Lower leg skin (tissue), 4 donors: Measurements from ENCODE around the gene ZDHHC23. TPM values are rescaled to one million over a fixed set of nuclear protein-coding genes. Genes with fewer than 3 reads are reported as not detected.

Source experiments
- DNase-seq, 2 donors: peaks; one replicate each; pipeline ENCODE4 v3.0.0-alpha.2; 2019; ENCODE audit warnings: low spot score in 2 of 2
- H3K4me3 ChIP-seq: fragments of 200-600 bp; sonication (generic); 2 replicates; pipeline ENCODE4 v1.5.1; 2017; ENCODE audit warnings: mild to moderate bottlenecking, low read depth; ENCODE audit not compliant: poor library complexity, severe bottlenecking
- CTCF ChIP-seq, 3 donors: fragments of 450-650 bp; IDR thresholded peaks; one replicate each; pipeline ENCODE4 v1.5.1; 2016; ENCODE audit warnings: antibody characterized with exemption in 3 of 3, mild to moderate bottlenecking in 3 of 3, moderate library complexity in 2 of 3
- POLR2A ChIP-seq, 2 donors: fragments of 450-650 bp; IDR thresholded peaks; one replicate each; pipeline ENCODE4 v1.6.1; 2016 to 2017; ENCODE audit warnings: antibody characterized with exemption in 2 of 2, mild to moderate bottlenecking in 1 of 2, moderate library complexity in 1 of 2
- WGBS, 2 donors: methylation state at CpG; one replicate each; pipeline ENCODE4 v1.1.5; 2018; 5-methylcytosine and 5-hydroxymethylcytosine counted together
- intact Hi-C: fragments of 100-400 bp; cut with DNase I; formaldehyde crosslinking; loops from one replicate; pipeline ENCODE4 v1.15.0; 2023; ENCODE audit warnings: low total_unique reads
- total RNA-seq, 4 donors: library from RNA; depleted of rRNA; stranded (reverse); fragments of >200 nt; gene quantifications; one replicate each; pipeline ENCODE4 v1.1.0, GENCODE V29; 2016

The ZDHHC23 gene
- 10 to 100 TPM in 3 of 4 donors, 1 to 10 TPM in 1; 5.8 to 16.5 (median 13.7) TPM for total RNA-seq

GRCh38 chr3:113947372-113948014 is at the start of gene ZDHHC23:
ZDHHC23 (plus strand) TSS chr3:113948013; CDS start chr3:113948803, 790 bp downstream.
- DNase-seq = peak; percentile 37 to 91
- intact Hi-C loops = no loop called here
- 1 to 2% methylated on average over 23 to 51 of the region's 80 CpGs for WGBS, 2 donors
- TF ChIP-seq CTCF (IDR thresholded peaks at IDR 0.05) = no peak
- no peak for TF ChIP-seq POLR2A (IDR thresholded peaks at IDR 0.05)
- H3K4me3 ChIP-seq = peak within 1 kb of the TSS; percentile 56

GRCh38 chr3:113898892-113899291 is 48.9 kb upstream of the ZDHHC23 start:
- TF ChIP-seq CTCF (IDR thresholded peaks at IDR 0.05) (no peak), POLR2A (IDR thresholded peaks at IDR 0.05) (no peak)
- intact Hi-C loops = no loop called here
- no peak overlapping the region for H3K4me3 ChIP-seq
- no peak for DNase-seq
- WGBS, 2 donors = 71 to 77% methylated on average over 2 of the region's 2 CpGs

DNA sequence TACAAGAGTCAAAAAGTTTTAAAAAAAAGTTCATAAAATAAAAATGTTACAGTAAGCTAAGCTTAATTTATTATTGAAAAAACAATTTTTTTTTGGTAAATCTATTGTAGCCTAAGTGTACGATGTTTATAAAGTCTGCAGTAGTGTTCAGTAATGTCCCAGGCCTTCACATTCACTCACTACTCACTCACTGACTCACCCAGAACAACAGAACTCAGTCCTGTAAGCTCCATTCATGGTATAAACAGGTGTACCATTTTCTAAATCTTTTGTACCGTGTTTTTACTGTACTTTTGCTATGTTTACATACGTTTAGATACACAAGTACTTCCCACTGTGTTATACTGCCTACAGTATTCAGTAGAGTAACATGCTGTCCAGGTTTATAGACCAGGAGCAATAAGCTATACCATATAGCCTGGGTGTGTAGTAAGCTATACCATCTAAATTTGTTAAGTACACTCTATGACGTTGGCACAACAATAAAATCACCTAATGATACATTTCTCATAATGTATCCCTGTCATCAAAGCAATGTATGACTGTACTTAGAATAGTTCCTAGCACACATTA is 41.2 kb upstream of the ZDHHC23 start:
- intact Hi-C loops = no loop called here
- no peak for DNase-seq
- no peak overlapping the region for H3K4me3 ChIP-seq
- 93 to 94% methylated on average over 4 of the region's 4 CpGs for WGBS, 2 donors
- TF ChIP-seq CTCF (IDR thresholded peaks at IDR 0.05) (no peak), POLR2A (IDR thresholded peaks at IDR 0.05) (no peak)

DNA sequence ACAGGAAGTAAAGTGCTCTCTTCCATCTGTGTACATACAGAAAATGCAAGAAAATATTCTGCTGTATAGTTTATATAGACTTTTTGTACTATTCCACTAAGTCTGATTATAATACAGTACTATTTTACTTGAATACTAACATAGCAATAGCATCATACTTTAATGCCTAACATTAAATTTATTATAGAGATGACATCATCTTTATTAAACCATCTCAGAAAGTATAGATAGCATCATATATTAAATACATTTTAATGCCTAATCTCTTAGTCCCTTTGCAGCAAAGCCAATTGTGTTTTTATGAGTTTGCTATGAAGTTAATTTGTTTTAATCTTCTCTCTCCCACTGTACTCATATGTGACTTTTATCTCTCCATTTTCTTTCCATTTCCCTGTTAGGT is 39.7 kb upstream of the ZDHHC23 start:
- no peak overlapping the region for H3K4me3 ChIP-seq
- intact Hi-C loops = no loop called here
- TF ChIP-seq POLR2A (IDR thresholded peaks at IDR 0.05) (no peak), CTCF (IDR thresholded peaks at IDR 0.05) (no peak)
- DNase-seq = no peak

DNA sequence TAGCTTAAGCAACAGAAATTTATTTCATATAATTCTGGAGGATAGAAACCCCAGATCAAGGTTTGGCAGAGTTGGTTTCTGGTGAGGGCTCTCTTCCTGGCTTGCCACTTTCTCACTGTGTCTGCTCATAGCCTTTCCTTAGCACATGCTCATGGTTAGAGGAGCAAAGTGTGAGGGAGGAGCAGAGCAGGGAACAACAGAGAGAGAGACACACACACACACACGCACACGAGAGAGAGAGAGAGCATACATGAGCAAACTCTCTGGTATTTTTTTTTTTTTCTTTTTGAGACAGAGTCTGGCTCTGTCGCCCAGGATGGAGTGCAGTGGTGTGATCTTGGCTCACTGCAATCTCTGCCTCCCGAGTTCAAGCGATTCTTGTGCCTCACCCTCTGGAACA is 36.8 kb upstream of the ZDHHC23 start:
- TF ChIP-seq CTCF (IDR thresholded peaks at IDR 0.05) (no peak), POLR2A (IDR thresholded peaks at IDR 0.05) (no peak)
- 38 to 56% methylated on average over 5 of the region's 5 CpGs for WGBS, 2 donors
- intact Hi-C loops = no loop called here
- DNase-seq = no peak
- H3K4me3 ChIP-seq = no peak overlapping the region
